Dermis microvascular lymphatic vessel endothelial cell (primary cell): ENCODE measurements around the gene PLD1. TPM values are rescaled to one million over a fixed set of nuclear protein-coding genes. Genes with fewer than 3 reads are reported as not detected.
A peak's percentile ranks its signal among the peaks of the same experiment; 100 is the strongest.
"Not testable (repeated sequence)": the region's sequence is repeated elsewhere in the genome, so short reads cannot be mapped to it uniquely, and the experiment has no call there.

Experiments
- DNase-seq, 2 donors: peaks; one replicate each; pipeline versions ENCODE4 v3.0.0 to v3.0.0-alpha.2; 2010; ENCODE audit warnings: low read depth in 2 of 2
- total RNA-seq: library from RNA; depleted of rRNA; stranded (reverse); fragments of >200 nt; gene quantifications from 2 replicates; pipeline ENCODE4 v1.2.1, GENCODE V29; 2014

PLD1 gene
- total RNA-seq, 1 donor from 2014 or later: 89.2 TPM

- DNase-seq: no peak
Measured at GRCh38 chr3:171817074-171817800, 7.0 kb upstream of the PLD1 start.

- DNase-seq: peak in 1 of 2 donors; percentile 58
Measured at GRCh38 chr3:171815973-171816595, 5.8 kb upstream of the PLD1 start.

GRCh38 chr3:171814662-171815061 lies 4.4 kb upstream of the PLD1 start:
- DNase-seq: not testable (repeated sequence)

GRCh38 chr3:171813897-171814460 lies 3.7 kb upstream of the PLD1 start:
- DNase-seq: peak; percentile 63 to 83

GRCh38 chr3:171813278-171813896 lies 3.1 kb upstream of the PLD1 start:
- DNase-seq: no peak

- no peak for DNase-seq
Measured at GRCh38 chr3:171812811-171813210, 2.5 kb upstream of the PLD1 start.

- DNase-seq: no peak
Measured at GRCh38 chr3:171811913-171812335, 1.6 kb upstream of the PLD1 start.

GRCh38 chr3:171811295-171811912 lies 1.1 kb upstream of the PLD1 start:
- peak in 1 of 2 donors; percentile 58 for DNase-seq

- DNase-seq: no peak
Measured at GRCh38 chr3:171810629-171811294, 479 bp upstream of the PLD1 start.

- DNase-seq: peak in 1 of 2 donors; percentile 90
Measured at GRCh38 chr3:171809611-171809860, 747 bp downstream of the PLD1 start.

GRCh38 chr3:171807806-171808205 lies 2.5 kb downstream of the PLD1 start:
- no peak for DNase-seq

- DNase-seq: no peak
Measured at GRCh38 chr3:171807129-171807675, 3.1 kb downstream of the PLD1 start.

- peak in 1 of 2 donors; percentile 89 for DNase-seq
Measured at GRCh38 chr3:171806200-171807128, 3.8 kb downstream of the PLD1 start.

GRCh38 chr3:171805687-171806086 lies 4.6 kb downstream of the PLD1 start:
- no peak for DNase-seq

- DNase-seq: peak; percentile 75 to 88
Measured at GRCh38 chr3:171804618-171805389, 5.5 kb downstream of the PLD1 start.

GRCh38 chr3:171803044-171803443 lies 7.2 kb downstream of the PLD1 start:
- DNase-seq: no peak

GRCh38 chr3:171802590-171802956 lies 7.7 kb downstream of the PLD1 start:
- DNase-seq: no peak

GRCh38 chr3:171801738-171802589 lies 8.3 kb downstream of the PLD1 start:
- DNase-seq: peak; percentile 97 to 98

- DNase-seq: no peak
Measured at GRCh38 chr3:171799501-171799900, 10.8 kb downstream of the PLD1 start.
